Limb (tissue), 2 donors: Measurements from ENCODE around the gene RFFL.
"Not testable (repeated sequence)": the region's sequence is repeated elsewhere in the genome, so short reads cannot be mapped to it uniquely, and the experiment has no call there.

Source experiments
- DNase-seq, 2 donors: peaks; one replicate each; pipeline ENCODE4 v3.0.0-alpha.2; 2016; ENCODE audit errors: extremely low spot score in 2 of 2

The RFFL gene

GRCh38 chr17:35006345-35006744, 57.2 kb downstream of the RFFL start:
- no peak for DNase-seq

- DNase-seq = no peak
Observed at GRCh38 chr17:35003778-35004177, 59.7 kb downstream of the RFFL start.

- DNase-seq = no peak
Observed at GRCh38 chr17:35002876-35003551, 60.5 kb downstream of the RFFL start.

- DNase-seq = no peak
Observed at GRCh38 chr17:35001549-35001948, 62.0 kb downstream of the RFFL start.

GRCh38 chr17:35000965-35001364, 62.5 kb downstream of the RFFL start:
- not testable (repeated sequence) for DNase-seq

- DNase-seq = no peak
Observed at GRCh38 chr17:34999456-34999855, 64.1 kb downstream of the RFFL start.

GRCh38 chr17:34998205-34998604, 65.3 kb downstream of the RFFL start:
- peak in 1 of 2 donors; percentile 60 for DNase-seq

GRCh38 chr17:34997355-34997862, 66.1 kb downstream of the RFFL start:
- DNase-seq = peak; percentile 68 to 81

- peak in 1 of 2 donors; percentile 12 for DNase-seq
Observed at GRCh38 chr17:34996422-34997285, 66.9 kb downstream of the RFFL start.

- DNase-seq = no peak
Observed at GRCh38 chr17:34993031-34993430, 70.5 kb downstream of the RFFL start.

GRCh38 chr17:34991606-34992005, 71.9 kb downstream of the RFFL start:
- no peak for DNase-seq

GRCh38 chr17:34990921-34991365, 72.6 kb downstream of the RFFL start:
- DNase-seq = no peak

- no peak for DNase-seq
Observed at GRCh38 chr17:34989473-34989872, 74.0 kb downstream of the RFFL start.

- DNase-seq = no peak
Observed at GRCh38 chr17:34988644-34989043, 74.9 kb downstream of the RFFL start.

- DNase-seq = no peak
Observed at GRCh38 chr17:34987232-34987631, 76.3 kb downstream of the RFFL start.

GRCh38 chr17:34981538-34982241, 81.8 kb downstream of the RFFL start:
- no peak for DNase-seq

GRCh38 chr17:34980681-34981537, 82.6 kb downstream of the RFFL start:
- DNase-seq = peak in 1 of 2 donors; percentile 71

- DNase-seq = peak; percentile 95 to 97
Observed at GRCh38 chr17:34980353-34980680, 83.2 kb downstream of the RFFL start, which contains the start of gene LIG3. LIG3 (plus strand) TSS chr17:34980512; CDS start chr17:34983006, 2,494 bp downstream.

- no peak for DNase-seq
Observed at GRCh38 chr17:34979650-34980352, 83.7 kb downstream of the RFFL start.

- DNase-seq = no peak
Observed at GRCh38 chr17:34979153-34979552, 84.4 kb downstream of the RFFL start.
